GM10266 (cell line): ENCODE data around the gene NDUFA13.

Source experiments
- DNase-seq: peaks from one replicate; pipeline ENCODE4 v3.0.0; 2012; ENCODE audit errors: extremely low spot score
- TF ChIP-seq, protein P1 (sequence below): IDR thresholded peaks from 2 replicates; pipeline ENCODE4 v1.5.1; 2012; ENCODE audit warnings: mild to moderate bottlenecking, low read depth; ENCODE audit not compliant: control insufficient read depth, insufficient read depth; ENCODE audit errors: missing control alignments

Gene NDUFA13

DNA sequence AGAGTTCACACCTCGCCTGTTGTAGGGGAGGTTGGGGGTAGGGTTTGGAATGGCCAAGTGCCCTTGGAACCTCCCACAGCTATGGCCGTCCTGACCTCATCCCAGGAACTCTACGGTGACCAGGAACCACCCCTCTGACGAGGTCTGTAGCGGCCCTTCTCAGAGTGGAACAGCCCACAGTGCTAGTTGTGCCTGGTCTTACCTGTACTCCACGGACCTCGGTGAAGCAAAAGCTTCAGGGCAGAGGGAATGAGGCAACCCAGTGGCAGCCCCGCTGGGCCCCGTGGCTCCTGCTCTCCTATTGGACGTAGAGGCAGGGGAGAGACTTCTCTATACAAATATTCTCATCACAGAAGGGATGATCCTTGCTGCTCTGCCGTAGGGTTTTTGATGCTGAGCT lies 7.8 kb upstream of the NDUFA13 start:
- no peak for DNase-seq
- TF ChIP-seq, protein P1, sequence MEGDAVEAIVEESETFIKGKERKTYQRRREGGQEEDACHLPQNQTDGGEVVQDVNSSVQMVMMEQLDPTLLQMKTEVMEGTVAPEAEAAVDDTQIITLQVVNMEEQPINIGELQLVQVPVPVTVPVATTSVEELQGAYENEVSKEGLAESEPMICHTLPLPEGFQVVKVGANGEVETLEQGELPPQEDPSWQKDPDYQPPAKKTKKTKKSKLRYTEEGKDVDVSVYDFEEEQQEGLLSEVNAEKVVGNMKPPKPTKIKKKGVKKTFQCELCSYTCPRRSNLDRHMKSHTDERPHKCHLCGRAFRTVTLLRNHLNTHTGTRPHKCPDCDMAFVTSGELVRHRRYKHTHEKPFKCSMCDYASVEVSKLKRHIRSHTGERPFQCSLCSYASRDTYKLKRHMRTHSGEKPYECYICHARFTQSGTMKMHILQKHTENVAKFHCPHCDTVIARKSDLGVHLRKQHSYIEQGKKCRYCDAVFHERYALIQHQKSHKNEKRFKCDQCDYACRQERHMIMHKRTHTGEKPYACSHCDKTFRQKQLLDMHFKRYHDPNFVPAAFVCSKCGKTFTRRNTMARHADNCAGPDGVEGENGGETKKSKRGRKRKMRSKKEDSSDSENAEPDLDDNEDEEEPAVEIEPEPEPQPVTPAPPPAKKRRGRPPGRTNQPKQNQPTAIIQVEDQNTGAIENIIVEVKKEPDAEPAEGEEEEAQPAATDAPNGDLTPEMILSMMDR = no peak

DNA sequence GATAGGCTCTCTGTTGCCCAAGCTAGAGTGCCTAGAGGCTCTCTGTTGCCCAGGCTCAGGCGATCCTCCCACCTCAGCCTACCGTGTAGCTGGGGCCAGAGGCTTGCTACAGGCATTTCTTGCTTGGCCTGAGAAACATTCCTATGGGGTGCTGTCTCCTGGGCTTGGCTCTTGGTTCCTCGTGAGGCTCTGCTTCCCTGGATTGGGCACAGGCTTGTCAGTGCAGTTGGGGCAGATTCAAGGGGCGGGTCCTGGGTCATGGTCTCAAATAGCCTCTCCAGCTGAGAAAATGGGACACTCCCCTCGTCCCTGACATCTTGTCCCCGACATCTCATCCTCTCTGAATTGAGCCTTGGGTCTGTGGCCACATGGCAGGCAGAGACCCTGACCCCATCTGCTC lies 5.6 kb upstream of the NDUFA13 start:
- TF ChIP-seq, protein P1 = no peak
- no peak for DNase-seq

DNA sequence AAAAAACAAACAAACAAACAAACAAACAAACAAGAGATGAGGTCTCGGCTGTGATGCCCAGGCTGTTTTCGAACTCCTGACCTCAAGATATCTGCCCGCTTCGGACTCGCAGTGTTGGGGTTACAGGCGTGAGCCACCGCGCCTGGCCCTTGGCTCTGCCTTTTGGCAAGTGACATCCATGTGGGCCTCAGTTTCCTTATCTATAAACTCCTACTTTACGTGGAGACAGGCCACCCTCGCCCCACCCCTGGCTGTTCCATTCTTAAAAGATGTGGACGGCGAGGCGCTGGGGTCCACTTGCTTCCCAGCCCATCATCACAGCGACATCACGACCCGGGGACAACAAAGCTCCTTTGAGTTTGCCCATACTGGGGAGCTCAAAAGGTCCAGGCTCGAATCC lies 2.3 kb upstream of the NDUFA13 start:
- no peak for DNase-seq
- TF ChIP-seq, protein P1 = no peak

DNA sequence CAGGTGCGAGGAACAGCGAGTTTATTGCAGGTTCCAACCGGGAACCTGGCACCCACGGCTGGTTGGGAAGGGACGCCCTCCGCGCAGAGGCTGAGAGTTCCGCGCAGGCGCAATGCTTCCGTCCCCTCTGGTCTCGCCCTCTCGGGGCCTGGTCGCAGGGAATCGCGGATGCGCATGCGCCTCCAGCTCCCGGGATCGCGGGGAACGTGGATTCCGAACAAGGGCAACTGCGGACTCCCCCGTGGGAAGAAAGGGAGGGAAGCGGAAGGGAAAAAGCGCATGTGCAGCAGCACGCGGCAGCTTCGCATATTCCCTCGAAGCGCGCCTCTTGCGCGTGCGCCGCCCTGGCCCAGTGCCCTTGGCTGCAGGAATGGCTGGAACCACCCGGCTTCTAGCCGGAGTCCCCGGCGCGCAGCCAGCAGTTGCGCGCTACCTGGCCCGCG lies 1.8 kb upstream of the NDUFA13 start:
- DNase-seq = no peak
- TF ChIP-seq, protein P1 = no peak

DNA sequence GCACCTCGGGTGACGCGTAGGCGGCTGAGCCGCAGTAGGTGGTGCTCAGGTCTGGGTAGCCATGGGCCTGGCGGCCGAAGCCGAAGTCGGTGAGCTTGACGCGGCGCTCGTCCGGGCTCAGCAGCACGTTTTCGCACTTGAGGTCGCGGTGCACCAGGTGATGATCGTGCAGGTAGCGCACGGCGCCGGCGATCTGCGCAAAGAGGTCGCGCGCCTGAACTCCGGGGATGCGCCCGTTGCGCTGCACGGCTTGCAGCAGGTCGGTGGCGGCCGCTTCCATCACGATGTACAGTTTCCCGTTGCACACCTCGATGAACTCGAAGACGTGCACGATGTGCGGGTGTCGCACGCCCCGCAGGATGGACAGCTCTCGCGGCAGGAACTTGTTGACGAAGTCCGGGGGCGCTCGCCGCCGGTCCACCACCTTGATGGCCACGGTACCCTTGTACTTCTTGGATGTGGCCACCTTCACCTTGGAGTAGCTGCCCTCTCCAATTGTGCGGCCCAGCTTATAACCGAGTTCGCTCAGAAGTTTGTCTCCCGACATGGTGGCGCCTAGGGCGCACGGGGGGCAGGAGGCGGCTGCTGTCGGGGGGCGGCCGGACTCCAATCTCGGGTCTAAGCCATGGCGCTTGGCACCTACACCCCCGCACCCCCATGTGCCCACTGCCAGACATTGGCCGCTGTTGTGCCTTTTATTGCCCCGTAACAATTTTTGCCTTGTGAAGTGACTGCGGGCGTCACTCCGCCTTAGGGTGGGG lies 964 bp upstream of the NDUFA13 start, which contains the start of gene TSSK6:
TSSK6 (minus strand) TSS at position 668 of the 761 bp plus-strand sequence; CDS start at position 547, 121 bp downstream.
- DNase-seq = no peak
- TF ChIP-seq, protein P1 = no peak

DNA sequence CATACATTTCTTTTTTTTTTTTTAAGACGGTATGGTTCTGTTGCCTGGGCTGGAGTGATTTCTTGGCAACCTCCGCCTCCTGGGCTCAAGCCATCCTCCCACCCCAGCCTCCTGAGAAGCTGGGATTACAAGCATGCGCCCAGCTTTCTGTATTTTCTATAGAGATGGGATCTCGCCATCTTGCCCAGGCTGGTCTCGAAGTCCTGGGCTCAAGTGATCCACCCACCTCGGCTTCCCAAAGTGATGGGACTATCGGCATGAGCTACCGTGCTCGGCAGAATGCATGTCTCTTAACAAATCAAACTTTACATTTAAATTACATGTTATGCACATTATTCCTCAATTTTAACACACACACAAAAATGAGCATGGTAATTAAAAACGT lies 1.2 kb downstream of the NDUFA13 start:
- no peak for DNase-seq
- TF ChIP-seq, protein P1 = no peak

DNA sequence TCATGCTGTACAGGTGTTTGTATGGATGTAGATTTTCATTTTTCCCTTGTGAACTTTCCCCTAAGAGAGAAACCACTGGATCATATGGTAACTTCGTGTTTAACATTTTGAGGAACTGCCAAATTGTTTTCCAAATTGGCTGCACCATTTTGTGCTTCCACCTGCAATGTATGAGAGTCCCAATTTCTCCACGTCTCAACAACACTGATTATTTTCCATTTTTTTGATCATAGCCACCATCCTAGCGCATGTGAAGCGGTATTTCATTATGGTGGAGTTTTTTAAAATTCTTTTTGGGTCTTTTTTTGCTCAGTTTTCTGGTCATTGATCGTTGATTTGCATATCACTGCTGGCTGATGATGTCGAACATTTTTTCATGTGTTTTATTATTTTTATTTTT lies 5.0 kb downstream of the NDUFA13 start:
- DNase-seq = no peak
- TF ChIP-seq, protein P1 = no peak
